Measurements from ENCODE around the gene ATP5MC2. TPM values are rescaled to one million over a fixed set of nuclear protein-coding genes. Genes with fewer than 3 reads are reported as not detected.

The ATP5MC2 gene
- polyA plus RNA-seq, 1 donor from 2014 or later = 331 TPM

- Histone ChIP-seq H3K9me2 (ENCODE audit: insufficient read depth, low read length) (no peaks in the 10 kb centered on the region), H3F3A (ENCODE audit: insufficient read depth, low read length, poor library complexity, severe bottlenecking) (peaks cover 6% of the 10 kb centered on the region), H3K9ac (ENCODE audit: low read length) (peak overlapping the region; percentile 54), H3K27ac (ENCODE audit: low read length) (peak overlapping the region; percentile 88), H3K4me2 (ENCODE audit: low read length) (peak overlapping the region; percentile 28), H3K36me3 (ENCODE audit: insufficient read depth, low read length) (no peaks in the 10 kb centered on the region), H3K79me2 (replicated peaks; ENCODE audit: insufficient read depth, low read length) (no peaks in the 10 kb centered on the region), H3K27me3 (ENCODE audit: insufficient read depth, low read depth, low read length) (no peaks in the 10 kb centered on the region), H2AFZ (ENCODE audit: low read depth, low read length) (peak overlapping the region; percentile 34), H3K9me3 (ENCODE audit: low read length) (no peaks in the 10 kb centered on the region), H4K20me1 (ENCODE audit: insufficient read depth) (no peaks in the 10 kb centered on the region), H3K4me3 (ENCODE audit: low read length) (no peak overlapping the region)
- TF ChIP-seq CTCF (IDR thresholded peaks at IDR 0.05; ENCODE audit: poor library complexity, severe bottlenecking) (peak; percentile 97), MXI1 (conservative IDR thresholded peaks at IDR 0.05; ENCODE audit: poor library complexity, severe bottlenecking) (no peak), POLR2AphosphoS5 (IDR thresholded peaks at IDR 0.05) (no peak), RAD21 (conservative IDR thresholded peaks at IDR 0.05) (peak; percentile 99), SMC3 (conservative IDR thresholded peaks at IDR 0.05; ENCODE audit: poor library complexity) (peak; percentile 99)
Measured at GRCh38 chr12:53701518-53702264, 25.8 kb upstream of the ATP5MC2 start.

- Histone ChIP-seq H3K4me3 (ENCODE audit: low read length) (no peak overlapping the region), H3K27me3 (ENCODE audit: insufficient read depth, low read depth, low read length) (no peaks in the 10 kb centered on the region), H3K27ac (ENCODE audit: low read length) (peak overlapping the region; percentile 63), H3K79me2 (replicated peaks; ENCODE audit: insufficient read depth, low read length) (no peaks in the 10 kb centered on the region), H3F3A (ENCODE audit: insufficient read depth, low read length, poor library complexity, severe bottlenecking) (peaks cover 6% of the 10 kb centered on the region), H3K4me2 (ENCODE audit: low read length) (no peak overlapping the region), H3K9me2 (ENCODE audit: insufficient read depth, low read length) (no peaks in the 10 kb centered on the region), H3K36me3 (ENCODE audit: insufficient read depth, low read length) (no peaks in the 10 kb centered on the region), H3K9me3 (ENCODE audit: low read length) (no peaks in the 10 kb centered on the region), H2AFZ (ENCODE audit: low read depth, low read length) (no peak overlapping the region), H3K9ac (ENCODE audit: low read length) (peak overlapping the region; percentile 41), H4K20me1 (ENCODE audit: insufficient read depth) (no peaks in the 10 kb centered on the region)
- peak; percentile 15 for TF ChIP-seq POLR2AphosphoS5 (IDR thresholded peaks at IDR 0.05)
- TF ChIP-seq EP300 (conservative IDR thresholded peaks at IDR 0.05; ENCODE audit: poor library complexity, severe bottlenecking) = no peak
Measured at GRCh38 chr12:53700567-53700966, 24.7 kb upstream of the ATP5MC2 start.

DNA sequence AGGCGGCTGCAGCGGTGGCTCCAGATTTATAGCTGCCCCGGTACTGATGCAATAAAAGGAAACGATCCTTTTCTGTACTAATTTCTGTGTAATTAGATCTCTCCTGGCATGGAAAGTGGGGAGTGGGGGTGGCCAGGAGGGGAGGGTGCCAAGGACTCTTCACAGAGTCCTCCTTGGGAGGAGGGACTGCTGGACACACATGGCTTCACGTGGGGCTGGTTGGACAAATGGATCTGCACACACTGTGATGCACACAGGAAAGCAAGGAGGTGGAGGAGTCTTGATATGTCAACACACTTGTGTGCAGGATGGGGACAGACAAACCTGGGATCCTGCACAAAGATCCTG, 23.8 kb upstream of the ATP5MC2 start:
- Histone ChIP-seq H3K9me3 (ENCODE audit: low read length) (no peaks in the 10 kb centered on the region), H3K4me2 (ENCODE audit: low read length) (no peak overlapping the region), H3K27me3 (ENCODE audit: insufficient read depth, low read depth, low read length) (no peaks in the 10 kb centered on the region), H3K4me3 (ENCODE audit: low read length) (no peak overlapping the region), H3K9me2 (ENCODE audit: insufficient read depth, low read length) (no peaks in the 10 kb centered on the region), H3K9ac (ENCODE audit: low read length) (peak overlapping the region; percentile 41), H3K36me3 (ENCODE audit: insufficient read depth, low read length) (no peaks in the 10 kb centered on the region), H2AFZ (ENCODE audit: low read depth, low read length) (no peak overlapping the region), H3K27ac (ENCODE audit: low read length) (peak overlapping the region; percentile 63), H3F3A (ENCODE audit: insufficient read depth, low read length, poor library complexity, severe bottlenecking) (peaks cover 6% of the 10 kb centered on the region), H4K20me1 (ENCODE audit: insufficient read depth) (no peaks in the 10 kb centered on the region), H3K79me2 (replicated peaks; ENCODE audit: insufficient read depth, low read length) (no peaks in the 10 kb centered on the region)
- no peak for TF ChIP-seq CTCF (IDR thresholded peaks at IDR 0.05; ENCODE audit: poor library complexity, severe bottlenecking)
- no peak for TF ChIP-seq MXI1 (conservative IDR thresholded peaks at IDR 0.05; ENCODE audit: poor library complexity, severe bottlenecking)
- no peak for TF ChIP-seq TAF1 (IDR thresholded peaks at IDR 0.05; ENCODE audit: low read depth)
- no peak for TF ChIP-seq SMC3 (conservative IDR thresholded peaks at IDR 0.05; ENCODE audit: poor library complexity)
- TF ChIP-seq POLR2AphosphoS5 (IDR thresholded peaks at IDR 0.05) = no peak
- no peak for TF ChIP-seq EP300 (conservative IDR thresholded peaks at IDR 0.05; ENCODE audit: poor library complexity, severe bottlenecking)
- TF ChIP-seq REST (IDR thresholded peaks at IDR 0.05; ENCODE audit: borderline replicate concordance) = no peak

All from neural cell (in vitro differentiated cells).